PFSK-1 (cell line): ENCODE data around the gene DNAI4.

Experiments used
- FOXP2 ChIP-seq: optimal IDR thresholded peaks from 2 replicates; pipeline ENCODE3; 2011; ENCODE audit warnings: borderline replicate concordance, control low read depth, inconsistent platforms; ENCODE audit not compliant: insufficient read depth; ENCODE audit errors: extremely low read length, extremely low read depth
- POLR2AphosphoS5 ChIP-seq: IDR thresholded peaks from 2 replicates; pipeline ENCODE4 v1.6.1; 2012; ENCODE audit warnings: low read depth, mild to moderate bottlenecking, control low read depth, low read length, moderate library complexity
- SIN3A ChIP-seq: IDR thresholded peaks from 2 replicates; pipeline ENCODE4 v1.6.1; 2012; ENCODE audit warnings: mild to moderate bottlenecking, low read length, moderate library complexity, borderline replicate concordance; ENCODE audit not compliant: insufficient read depth
- TAF1 ChIP-seq: IDR thresholded peaks from 2 replicates; pipeline ENCODE4 v1.6.1; 2012; ENCODE audit warnings: low read length, control low read depth, borderline replicate concordance; ENCODE audit not compliant: insufficient read depth
- TF ChIP-seq, protein P1 (sequence below), 2 experiments: IDR thresholded peaks; 2 replicates each; pipeline versions ENCODE4 v1.6.1 to v1.8.0; 2011 to 2012; ENCODE audit warnings: low read depth in 2 of 2, low read length in 2 of 2, control low read depth in 1 of 2, inconsistent platforms in 1 of 2, mild to moderate bottlenecking in 1 of 2, moderate library complexity in 1 of 2; ENCODE audit not compliant: insufficient read depth in 1 of 2

The DNAI4 gene

DNA sequence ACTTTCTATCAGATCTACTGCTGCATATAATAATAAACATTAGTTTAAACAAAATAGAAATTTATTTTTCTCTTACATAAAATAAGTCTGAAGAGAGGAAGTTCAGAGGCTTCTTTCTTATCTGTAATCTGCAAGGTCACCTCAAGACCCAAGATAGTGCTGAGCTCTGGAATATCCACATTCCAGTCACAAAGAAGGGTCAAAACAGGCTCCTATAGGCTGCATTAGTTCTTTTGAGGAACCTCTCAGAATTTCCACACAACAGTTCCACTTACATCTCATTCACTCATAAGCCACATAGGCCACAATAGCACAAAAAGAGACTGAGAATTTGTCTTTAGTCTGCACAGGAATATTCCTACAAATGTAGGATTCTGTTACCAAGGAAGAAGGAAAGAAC, 157.0 kb downstream of the DNAI4 start:
- TF ChIP-seq POLR2AphosphoS5, result no peak
- no peak for TF ChIP-seq SIN3A
- TF ChIP-seq TAF1, result no peak
- TF ChIP-seq FOXP2, result no peak
- TF ChIP-seq, protein P1, sequence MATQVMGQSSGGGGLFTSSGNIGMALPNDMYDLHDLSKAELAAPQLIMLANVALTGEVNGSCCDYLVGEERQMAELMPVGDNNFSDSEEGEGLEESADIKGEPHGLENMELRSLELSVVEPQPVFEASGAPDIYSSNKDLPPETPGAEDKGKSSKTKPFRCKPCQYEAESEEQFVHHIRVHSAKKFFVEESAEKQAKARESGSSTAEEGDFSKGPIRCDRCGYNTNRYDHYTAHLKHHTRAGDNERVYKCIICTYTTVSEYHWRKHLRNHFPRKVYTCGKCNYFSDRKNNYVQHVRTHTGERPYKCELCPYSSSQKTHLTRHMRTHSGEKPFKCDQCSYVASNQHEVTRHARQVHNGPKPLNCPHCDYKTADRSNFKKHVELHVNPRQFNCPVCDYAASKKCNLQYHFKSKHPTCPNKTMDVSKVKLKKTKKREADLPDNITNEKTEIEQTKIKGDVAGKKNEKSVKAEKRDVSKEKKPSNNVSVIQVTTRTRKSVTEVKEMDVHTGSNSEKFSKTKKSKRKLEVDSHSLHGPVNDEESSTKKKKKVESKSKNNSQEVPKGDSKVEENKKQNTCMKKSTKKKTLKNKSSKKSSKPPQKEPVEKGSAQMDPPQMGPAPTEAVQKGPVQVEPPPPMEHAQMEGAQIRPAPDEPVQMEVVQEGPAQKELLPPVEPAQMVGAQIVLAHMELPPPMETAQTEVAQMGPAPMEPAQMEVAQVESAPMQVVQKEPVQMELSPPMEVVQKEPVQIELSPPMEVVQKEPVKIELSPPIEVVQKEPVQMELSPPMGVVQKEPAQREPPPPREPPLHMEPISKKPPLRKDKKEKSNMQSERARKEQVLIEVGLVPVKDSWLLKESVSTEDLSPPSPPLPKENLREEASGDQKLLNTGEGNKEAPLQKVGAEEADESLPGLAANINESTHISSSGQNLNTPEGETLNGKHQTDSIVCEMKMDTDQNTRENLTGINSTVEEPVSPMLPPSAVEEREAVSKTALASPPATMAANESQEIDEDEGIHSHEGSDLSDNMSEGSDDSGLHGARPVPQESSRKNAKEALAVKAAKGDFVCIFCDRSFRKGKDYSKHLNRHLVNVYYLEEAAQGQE (IDR thresholded peaks at IDR 0.05; ENCODE audit: insufficient read depth in 1 of 2, low read depth in 2 of 2, low read length in 2 of 2), result no peak

DNA sequence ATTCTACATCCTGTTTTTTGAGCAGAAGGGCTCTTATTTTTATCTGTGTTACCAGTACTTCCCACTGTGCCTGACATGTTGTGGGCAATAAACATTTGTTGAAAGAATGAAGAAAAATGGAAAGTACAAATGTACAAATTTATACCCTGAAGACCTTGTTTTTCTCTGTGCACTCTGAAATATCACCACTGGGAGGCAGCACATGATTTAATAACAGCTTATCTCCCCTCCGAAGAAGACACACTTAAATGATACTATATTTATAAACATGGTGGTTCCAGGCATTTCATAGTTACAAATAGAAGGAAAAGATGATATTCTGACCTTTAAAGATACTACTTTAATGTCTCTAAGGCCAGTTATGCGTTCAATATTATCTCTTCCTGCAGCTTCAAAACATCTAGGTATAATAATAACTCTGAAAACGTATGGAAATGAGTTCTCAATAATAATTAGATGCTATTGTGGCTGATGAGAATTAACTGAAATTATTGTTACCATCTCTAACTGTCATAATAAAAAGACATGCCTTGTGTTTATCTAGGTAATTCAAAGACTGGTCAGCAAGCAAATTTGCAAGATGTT, 159.6 kb downstream of the DNAI4 start:
- TF ChIP-seq, protein P1 (IDR thresholded peaks at IDR 0.05; ENCODE audit: insufficient read depth in 1 of 2, low read depth in 2 of 2, low read length in 2 of 2), result no peak
- TF ChIP-seq TAF1 (no peak), SIN3A (no peak), POLR2AphosphoS5 (no peak), FOXP2 (no peak)
